Inferior parietal cortex (tissue), 1 donor: ENCODE measurements around the gene FADS1.
A peak's percentile ranks its signal among the peaks of the same experiment; 100 is the strongest.

Source experiments
- DNase-seq: peaks from one replicate; pipeline ENCODE4 v3.0.0-alpha.2; 2016; ENCODE audit errors: extremely low spot score

Gene FADS1

DNA sequence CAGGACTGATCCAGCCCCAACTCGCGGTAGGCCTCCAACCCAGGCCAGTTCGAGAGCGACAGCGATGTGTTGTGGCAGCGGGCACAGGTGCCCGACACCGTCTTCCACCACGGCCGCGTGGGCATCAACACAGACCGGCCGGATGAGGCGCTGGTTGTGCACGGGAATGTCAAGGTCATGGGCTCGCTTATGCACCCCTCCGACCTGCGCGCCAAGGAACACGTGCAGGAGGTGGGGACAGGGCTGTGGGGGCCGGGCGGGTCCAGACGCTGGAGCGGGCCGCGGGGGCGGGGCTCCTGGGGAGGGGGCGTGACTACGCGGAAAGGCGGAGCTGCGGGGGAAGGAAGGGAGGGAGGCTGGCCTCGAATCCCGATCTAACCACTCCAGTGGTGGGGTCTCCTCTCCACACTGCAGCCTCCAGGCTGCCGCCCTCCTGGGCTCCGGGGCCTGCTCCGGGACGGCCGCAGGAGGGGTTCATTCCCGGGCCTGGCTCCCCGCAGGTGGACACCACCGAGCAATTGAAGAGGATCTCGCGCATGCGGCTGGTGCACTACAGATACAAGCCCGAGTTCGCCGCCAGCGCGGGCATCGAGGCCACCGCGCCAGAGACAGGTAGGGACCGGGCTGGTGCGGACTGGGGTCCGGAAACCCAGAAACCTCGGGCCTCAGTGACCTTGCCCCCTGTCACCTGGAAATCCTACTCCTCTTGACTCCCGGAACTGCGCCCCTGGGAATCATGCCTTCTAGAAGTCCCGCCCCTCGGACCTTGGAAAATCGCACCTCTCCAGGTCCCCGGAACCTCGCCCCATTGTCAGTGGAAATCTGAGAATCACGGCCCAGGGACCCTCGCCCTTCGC, 39.3 kb downstream of the FADS1 start:
- DNase-seq: no peak

DNA sequence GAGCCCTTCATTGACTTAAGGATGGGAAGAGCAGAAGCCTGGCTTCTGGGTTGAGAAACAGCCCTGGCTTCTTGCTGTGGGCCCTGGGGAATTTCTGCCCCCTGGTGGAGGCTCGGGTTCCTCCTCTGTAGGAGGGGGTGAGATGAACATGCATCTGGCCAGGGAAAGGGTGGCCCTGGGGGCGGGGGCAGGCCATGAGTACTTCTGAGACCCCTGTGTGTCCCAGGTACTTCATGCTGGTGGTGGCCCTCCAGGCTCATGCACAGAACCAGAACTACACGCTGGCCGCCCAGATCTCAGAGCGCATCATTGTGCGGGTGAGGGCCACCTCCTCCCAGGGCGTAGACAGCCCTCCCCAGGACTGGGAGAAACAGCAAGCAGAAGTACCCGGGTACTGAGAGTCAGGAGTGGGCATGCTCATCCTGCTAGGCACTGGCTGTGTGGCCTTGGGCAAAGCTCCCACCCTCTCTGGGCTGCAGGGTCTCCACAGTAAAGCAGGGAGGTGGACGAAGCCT, 40.2 kb downstream of the FADS1 start:
- peak; percentile 62 for DNase-seq

DNA sequence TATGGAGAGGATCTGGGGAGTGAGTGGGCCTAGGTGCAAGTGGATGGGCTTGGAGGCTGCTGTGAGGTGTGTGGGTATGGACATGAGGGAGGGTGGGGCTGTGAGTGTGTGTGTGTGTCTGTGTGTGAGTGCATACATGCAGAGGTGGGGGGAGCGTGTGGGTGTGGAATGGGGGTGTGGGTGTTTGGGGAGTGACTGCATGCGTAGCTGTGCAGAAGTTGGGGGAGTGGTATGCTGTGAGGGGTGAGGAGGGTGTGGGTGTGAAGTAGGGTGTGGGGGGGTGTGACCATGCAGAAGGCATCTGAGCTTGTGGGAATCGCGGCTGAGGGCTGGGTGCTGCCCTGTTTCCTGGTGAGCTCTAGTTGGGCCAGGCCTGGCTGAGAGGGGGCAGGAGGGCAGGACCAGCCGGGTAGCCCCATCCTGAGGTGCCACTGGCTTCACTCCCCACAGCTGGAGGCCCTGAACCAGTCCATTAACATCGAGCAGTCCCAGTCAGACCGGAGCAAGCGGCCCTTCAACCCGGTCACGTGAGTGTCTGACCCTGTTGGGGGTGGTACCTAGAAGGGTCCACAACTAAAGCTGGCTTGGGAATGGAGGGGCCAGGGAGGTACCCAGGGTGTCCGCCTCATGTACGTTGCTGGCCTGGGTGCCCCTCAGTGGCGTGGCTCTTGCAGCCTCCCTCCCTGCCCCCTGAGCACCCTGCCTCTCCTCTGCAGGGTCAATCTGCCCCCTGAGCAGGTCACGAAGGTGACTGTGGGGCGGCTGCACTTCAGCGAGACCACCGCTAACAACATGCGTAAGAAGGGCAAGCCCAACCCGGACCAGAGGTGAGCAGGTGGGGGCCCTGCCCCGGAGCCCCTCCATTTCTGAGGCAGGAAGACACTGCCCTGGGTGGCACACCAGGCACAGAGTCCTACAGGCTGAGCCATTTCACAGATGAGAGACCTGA, 40.9 kb downstream of the FADS1 start:
- DNase-seq: no peak

GRCh38 chr11:61775106-61775505, 41.7 kb downstream of the FADS1 start:
- no peak for DNase-seq

GRCh38 chr11:61774411-61774810, 42.4 kb downstream of the FADS1 start:
- DNase-seq: no peak

GRCh38 chr11:61773809-61774208, 43.0 kb downstream of the FADS1 start:
- DNase-seq: no peak

DNA sequence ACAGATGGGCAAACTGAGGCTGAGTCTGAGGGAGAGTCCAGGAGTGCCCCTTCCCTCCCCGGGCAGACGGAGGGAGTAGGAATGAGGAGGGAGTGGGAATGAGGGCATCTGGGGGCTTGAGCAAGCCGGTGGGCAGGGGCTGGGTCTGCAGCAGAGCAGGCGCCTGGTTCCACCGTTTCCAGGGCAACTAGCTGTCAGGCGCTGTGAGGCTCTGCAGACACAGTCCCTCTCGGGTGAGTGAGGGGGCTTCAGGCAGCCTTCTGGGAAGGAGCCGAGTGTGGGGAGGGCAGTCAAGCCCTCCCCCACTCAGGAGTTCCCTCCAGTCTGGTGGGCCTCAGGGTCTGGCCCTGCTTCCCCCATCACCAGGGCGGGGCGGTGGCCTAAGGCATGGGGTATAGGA, 43.4 kb downstream of the FADS1 start:
- DNase-seq: no peak

- no peak for DNase-seq
Observed at GRCh38 chr11:61771985-61772455, 44.8 kb downstream of the FADS1 start.

GRCh38 chr11:61771195-61771894, 45.5 kb downstream of the FADS1 start:
- DNase-seq: no peak

GRCh38 chr11:61769946-61770683, 46.7 kb downstream of the FADS1 start:
- DNase-seq: no peak

DNA sequence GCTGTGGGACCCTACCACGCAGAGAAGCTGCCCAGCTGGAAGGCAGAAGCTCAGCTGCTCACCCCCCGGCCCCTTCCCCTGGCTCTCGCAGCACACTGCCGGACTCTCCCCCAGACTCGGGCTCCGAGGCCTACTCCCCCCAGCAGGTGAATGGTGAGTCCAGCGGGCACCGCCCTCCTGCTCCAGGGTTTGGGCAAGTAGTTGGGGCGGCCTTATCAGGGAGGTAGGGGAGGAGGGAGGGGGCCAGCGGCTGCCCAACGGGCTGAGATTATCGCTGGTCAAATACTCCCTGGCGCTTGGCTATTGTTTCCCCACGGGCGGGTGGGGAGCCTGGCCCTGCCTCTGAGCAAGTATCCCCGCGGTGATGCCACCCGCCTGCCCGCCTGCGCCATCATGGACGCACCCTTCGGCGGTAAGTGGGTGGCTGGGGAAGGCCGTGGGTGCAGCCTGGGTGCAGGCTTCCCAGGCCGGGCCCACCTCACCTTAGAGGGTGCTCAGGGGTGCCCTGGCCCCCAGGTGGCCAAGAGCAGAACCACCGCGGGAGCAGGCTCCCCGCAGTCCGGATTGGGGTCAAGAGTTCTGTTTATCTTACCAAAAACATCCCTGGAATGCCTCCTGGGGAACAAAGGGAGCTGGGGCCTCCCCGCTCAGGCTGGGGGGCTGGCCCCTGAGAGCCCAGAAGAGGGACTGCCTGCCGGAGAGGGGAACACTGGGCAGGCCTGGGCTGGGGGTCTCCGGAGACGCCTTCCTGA, 47.5 kb downstream of the FADS1 start:
- DNase-seq: no peak

- no peak for DNase-seq
Observed at GRCh38 chr11:61768376-61769076, 48.3 kb downstream of the FADS1 start.

GRCh38 chr11:61766353-61766841, 50.4 kb downstream of the FADS1 start:
- DNase-seq: no peak

DNA sequence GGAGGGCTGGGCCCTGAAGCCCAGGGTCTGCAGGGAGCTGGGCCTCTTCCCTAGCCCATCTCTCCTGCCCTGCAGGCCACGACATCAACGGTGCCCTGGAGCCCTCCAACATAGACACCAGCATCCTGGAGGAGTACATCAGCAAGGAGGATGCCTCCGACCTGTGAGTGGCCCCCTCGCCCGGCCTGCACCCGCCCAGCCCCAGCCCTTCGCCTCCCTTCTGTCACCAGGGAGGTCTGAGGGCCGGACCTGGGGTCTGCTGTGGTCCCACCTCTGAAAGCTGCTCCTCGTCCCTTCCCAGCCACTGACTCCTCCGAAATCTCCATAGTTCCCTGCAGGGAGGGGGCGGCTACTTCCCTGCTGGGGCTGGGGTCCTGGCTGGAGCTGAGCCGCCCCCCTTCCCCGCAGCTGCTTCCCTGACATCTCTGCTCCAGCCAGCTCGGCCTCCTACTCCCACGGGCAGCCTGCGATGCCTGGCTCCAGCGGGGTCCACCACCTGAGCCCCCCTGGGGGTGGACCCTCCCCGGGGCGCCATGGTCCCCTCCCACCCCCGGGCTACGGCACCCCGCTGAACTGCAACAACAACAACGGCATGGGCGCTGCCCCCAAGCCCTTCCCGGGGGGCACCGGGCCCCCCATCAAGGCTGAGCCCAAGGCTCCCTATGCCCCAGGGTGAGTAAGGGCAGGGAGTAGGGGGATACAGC, 51.1 kb downstream of the FADS1 start:
- no peak for DNase-seq

- no peak for DNase-seq
Observed at GRCh38 chr11:61764606-61765260, 52.1 kb downstream of the FADS1 start.

- no peak for DNase-seq
Observed at GRCh38 chr11:61763930-61764605, 52.7 kb downstream of the FADS1 start.

DNA sequence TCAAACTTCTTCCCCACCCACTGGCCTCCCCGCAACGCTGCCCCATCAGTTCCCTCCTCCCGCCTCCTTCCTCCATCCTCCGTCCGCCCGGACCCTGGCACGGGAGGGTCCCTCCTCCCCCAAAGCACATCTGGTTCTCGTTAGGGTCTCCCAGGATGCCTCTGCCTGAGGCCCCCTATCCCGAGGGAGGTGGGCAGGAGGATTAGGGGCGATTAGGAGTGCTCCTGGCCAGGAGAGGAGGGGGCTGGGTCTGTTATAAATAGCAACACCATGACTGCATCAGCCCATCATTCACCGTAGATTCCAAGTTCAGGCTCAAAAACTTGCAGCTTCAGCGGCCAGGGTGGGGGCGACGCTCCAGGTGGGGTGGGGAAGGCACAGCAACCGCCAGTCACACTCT, 54.0 kb downstream of the FADS1 start:
- DNase-seq: no peak

DNA sequence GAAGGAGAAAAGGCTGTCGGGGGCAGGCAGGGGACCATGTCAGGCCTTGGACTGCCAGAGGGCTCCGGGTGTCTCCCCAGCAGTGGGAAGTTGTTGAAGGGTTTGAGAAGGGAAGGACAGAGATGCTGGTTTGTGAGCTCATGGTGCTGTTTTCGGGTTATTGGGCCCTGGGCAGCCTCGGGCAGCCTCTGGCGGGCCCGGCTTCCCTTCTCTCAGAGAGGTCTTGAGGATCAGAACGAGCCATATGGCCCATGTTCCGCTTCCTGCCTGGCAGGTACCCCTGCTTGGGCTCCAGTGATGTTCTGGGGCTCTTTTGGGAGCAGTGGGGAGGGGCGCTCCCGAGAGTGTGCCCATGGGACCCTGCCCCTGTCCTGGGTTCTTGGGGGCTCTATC, 54.6 kb downstream of the FADS1 start:
- DNase-seq: no peak
